Measurements from ENCODE around the gene EMP1. TPM values are rescaled to one million over a fixed set of nuclear protein-coding genes. Genes with fewer than 3 reads are reported as not detected.

EMP1 gene
- total RNA-seq, 1 donor from 2014 or later, result 11.6 TPM

- ATAC-seq (peak; percentile 83), DNase-seq (ENCODE audit: low spot score) (peak; percentile 88)
Observed at GRCh38 chr12:13171921-13172859, 24.3 kb upstream of the EMP1 start.

GRCh38 chr12:13173012-13173932 lies 23.3 kb upstream of the EMP1 start:
- ATAC-seq, result no peak
- no peak for DNase-seq (ENCODE audit: low spot score)

GRCh38 chr12:13175499-13175898 lies 21.0 kb upstream of the EMP1 start:
- no peak for ATAC-seq
- DNase-seq (ENCODE audit: low spot score), result no peak

GRCh38 chr12:13176256-13176655 lies 20.3 kb upstream of the EMP1 start:
- no peak for DNase-seq (ENCODE audit: low spot score)
- no peak for ATAC-seq

GRCh38 chr12:13177373-13177772 lies 19.2 kb upstream of the EMP1 start:
- ATAC-seq, result no peak
- DNase-seq (ENCODE audit: low spot score), result no peak

GRCh38 chr12:13177906-13178305 lies 18.6 kb upstream of the EMP1 start:
- ATAC-seq (no peak), DNase-seq (ENCODE audit: low spot score) (no peak)

GRCh38 chr12:13178568-13179210 lies 17.8 kb upstream of the EMP1 start:
- DNase-seq (ENCODE audit: low spot score), result no peak
- peak; percentile 23 for ATAC-seq

- peak; percentile 36 for ATAC-seq
- DNase-seq (ENCODE audit: low spot score), result no peak
Observed at GRCh38 chr12:13179211-13180074, 17.1 kb upstream of the EMP1 start.

GRCh38 chr12:13181375-13182070 lies 15.0 kb upstream of the EMP1 start:
- ATAC-seq (no peak), DNase-seq (ENCODE audit: low spot score) (no peak)

GRCh38 chr12:13182881-13183280 lies 13.6 kb upstream of the EMP1 start:
- peak; percentile 21 for DNase-seq (ENCODE audit: low spot score)

GRCh38 chr12:13183620-13184019 lies 12.9 kb upstream of the EMP1 start:
- no peak for DNase-seq (ENCODE audit: low spot score)
- no peak for ATAC-seq

More at GRCh38 chr12:13182881-13183280, 13.6 kb upstream of the EMP1 start:
- no peak for ATAC-seq

GRCh38 chr12:13186302-13186701 lies 10.2 kb upstream of the EMP1 start:
- no peak for DNase-seq (ENCODE audit: low spot score)
- no peak for ATAC-seq

- DNase-seq (ENCODE audit: low spot score), result no peak
- ATAC-seq, result peak; percentile 81
Observed at GRCh38 chr12:13187399-13187798, 9.1 kb upstream of the EMP1 start.

GRCh38 chr12:13189264-13189663 lies 7.3 kb upstream of the EMP1 start:
- no peak for ATAC-seq
- DNase-seq (ENCODE audit: low spot score), result no peak

GRCh38 chr12:13190275-13190674 lies 6.3 kb upstream of the EMP1 start:
- DNase-seq (ENCODE audit: low spot score) (no peak), ATAC-seq (no peak)

GRCh38 chr12:13192719-13193118 lies 3.8 kb upstream of the EMP1 start:
- no peak for DNase-seq (ENCODE audit: low spot score)
- ATAC-seq, result no peak

- DNase-seq (ENCODE audit: low spot score), result no peak
- ATAC-seq, result no peak
Observed at GRCh38 chr12:13193505-13194231, 2.9 kb upstream of the EMP1 start.

GRCh38 chr12:13194401-13195110 lies 2.0 kb upstream of the EMP1 start:
- ATAC-seq (no peak), DNase-seq (ENCODE audit: low spot score) (no peak)

Measured in left lobe of liver (tissue), 2 donors.